NK-92 treated with Interleukin-12 subunit alpha and Interleukin-12 subunit beta, amount 100 ng/mL, for 24 hours (cell line): ENCODE results near the gene CNGA2.

ENCODE experiments used
- DNase-seq: peaks from one replicate; lab custom pipeline; 2025; lab: John Stamatoyannopoulos, UW

Gene CNGA2

DNA sequence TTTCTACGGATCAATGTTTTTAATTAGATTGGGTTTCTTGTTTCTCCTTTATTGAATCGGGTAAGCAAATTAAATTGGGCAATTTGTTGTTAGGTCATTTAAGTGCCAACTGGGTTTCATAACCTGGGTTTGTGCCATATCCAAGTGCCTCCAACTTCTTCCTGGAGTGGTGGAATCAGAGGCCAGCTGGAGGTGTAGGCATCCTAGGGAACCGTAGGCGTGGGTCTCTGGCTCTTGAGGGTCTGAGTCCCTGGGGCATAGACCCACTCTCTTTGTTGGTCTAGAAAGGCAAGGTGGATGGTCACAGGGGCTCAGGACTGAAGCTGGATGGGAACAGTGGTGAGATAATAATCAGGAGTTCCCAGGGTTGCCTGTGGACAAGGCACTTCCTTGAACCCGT lies 18.3 kb downstream of the CNGA2 start:
- no peak for DNase-seq

DNA sequence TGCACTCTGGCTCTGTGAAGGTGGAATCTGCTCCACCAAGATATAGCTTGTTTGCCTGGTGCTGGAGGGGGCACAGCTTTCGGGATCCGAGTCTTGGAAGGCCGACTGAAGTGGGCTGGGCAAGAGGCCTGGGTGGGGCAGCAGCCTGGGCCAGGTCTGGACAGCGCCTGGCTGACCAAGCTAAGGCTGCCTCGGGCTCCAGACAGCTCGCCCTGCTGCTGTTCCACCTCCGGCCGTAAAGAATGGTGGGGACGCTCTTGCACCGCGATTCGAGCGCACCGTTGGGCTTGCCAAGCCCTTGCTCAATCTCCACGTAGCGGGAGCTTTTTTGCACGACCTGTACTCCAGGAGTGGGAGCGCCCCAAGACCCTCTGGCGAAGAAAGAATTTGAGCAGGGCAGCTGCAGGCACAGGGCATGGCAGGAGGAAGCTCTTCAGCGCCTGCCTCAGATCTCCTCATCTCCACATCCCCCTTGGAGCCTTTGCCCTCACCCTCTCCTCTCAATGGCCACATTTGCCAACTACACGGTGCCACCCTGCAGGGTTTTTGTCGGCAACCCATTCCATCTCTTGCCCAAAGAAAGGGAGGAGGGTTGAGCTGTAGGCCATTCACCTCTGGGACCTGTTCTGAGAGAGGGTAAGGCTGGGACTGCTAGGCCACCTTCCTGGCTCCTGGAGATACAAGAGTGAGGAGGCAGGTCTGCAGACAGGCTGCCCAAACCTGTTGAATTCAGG lies 18.9 kb downstream of the CNGA2 start:
- no peak for DNase-seq

DNA sequence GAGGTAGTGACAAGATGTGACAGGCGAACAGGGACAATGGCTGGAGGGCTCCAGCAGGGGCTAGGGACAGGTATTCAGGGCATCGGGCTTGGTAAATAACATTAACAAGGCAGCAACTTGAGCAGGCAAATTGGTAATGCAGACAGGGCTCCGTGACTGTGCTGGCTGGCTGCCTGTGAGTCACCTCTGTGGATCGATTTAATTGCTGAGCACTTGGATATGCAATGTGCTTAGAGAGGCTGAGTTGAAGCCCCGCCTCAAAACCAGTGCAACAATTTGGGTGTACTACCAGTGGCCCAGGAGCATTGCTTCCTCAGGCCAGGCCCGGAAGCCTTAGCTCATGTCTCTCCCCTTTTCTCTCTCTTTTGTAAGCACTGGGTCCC lies 19.5 kb downstream of the CNGA2 start:
- DNase-seq: no peak

- DNase-seq: no peak
Measured at GRCh38 chrX:151754641-151755215, 20.2 kb downstream of the CNGA2 start.

GRCh38 chrX:151759041-151759708 lies 24.6 kb downstream of the CNGA2 start:
- no peak for DNase-seq

- DNase-seq: no peak
Measured at GRCh38 chrX:151762802-151763201, 28.3 kb downstream of the CNGA2 start.

- DNase-seq: no peak
Measured at GRCh38 chrX:151763711-151764110, 29.2 kb downstream of the CNGA2 start.

DNA sequence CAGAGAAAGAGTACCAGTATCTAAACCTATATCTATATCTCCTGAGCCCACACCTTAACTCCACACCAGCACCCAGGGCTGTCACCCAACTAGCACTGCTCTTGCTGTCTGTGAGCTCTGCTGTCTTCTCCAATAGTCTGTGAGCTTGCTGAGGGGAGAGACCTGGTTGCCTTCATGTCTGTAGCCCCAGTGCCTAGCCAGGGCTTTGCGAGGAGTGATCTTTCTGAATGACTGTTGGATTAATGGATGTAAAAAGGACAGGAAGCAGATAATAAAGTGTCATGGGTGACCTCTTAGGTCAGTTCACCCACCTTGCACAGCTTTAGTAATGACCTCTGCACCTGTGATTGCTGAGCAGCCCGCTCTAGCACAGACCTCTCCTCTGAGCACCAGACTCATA lies 30.5 kb downstream of the CNGA2 start:
- DNase-seq: no peak

- no peak for DNase-seq
Measured at GRCh38 chrX:151771726-151772125, 37.2 kb downstream of the CNGA2 start.

DNA sequence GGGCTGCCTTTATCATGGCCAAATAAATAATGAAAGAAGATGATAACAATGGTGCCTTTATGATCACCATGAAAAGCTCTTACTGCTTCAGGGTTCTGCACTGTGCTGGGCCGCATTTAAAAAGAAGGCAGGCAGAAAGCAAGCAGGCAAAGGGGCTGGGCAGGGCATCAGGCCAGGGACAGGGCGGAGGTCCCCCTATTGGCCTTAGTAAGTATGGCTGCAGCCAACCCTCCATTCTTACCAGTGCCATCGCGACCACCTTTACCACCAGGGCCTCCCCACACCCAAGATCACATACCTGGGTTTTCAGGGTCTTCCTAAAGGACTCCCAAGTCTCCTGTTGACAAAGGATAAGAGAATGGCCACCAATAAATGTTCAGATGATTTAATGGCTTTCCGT lies 38.9 kb downstream of the CNGA2 start:
- no peak for DNase-seq

DNA sequence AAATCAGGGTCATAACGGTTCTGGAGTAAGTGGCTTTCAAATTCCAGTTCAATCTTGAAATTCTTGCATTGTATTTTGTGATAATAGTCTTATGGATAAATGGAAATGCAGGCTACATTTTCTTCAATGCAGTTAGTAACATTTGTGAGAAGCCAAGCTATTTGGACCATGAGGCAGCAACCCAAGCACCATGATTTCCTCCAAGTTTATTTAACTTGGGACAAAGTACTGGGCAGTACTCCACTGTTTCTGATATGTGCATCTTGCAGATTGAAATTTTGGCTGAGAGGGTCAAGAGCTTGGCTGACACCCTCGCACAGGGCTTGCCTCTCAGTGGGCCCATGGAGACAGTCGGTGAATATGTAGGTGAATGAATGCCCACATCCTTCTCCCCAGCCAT lies 39.9 kb downstream of the CNGA2 start:
- DNase-seq: no peak

GRCh38 chrX:151776181-151776731 lies 41.7 kb downstream of the CNGA2 start:
- DNase-seq: no peak

DNA sequence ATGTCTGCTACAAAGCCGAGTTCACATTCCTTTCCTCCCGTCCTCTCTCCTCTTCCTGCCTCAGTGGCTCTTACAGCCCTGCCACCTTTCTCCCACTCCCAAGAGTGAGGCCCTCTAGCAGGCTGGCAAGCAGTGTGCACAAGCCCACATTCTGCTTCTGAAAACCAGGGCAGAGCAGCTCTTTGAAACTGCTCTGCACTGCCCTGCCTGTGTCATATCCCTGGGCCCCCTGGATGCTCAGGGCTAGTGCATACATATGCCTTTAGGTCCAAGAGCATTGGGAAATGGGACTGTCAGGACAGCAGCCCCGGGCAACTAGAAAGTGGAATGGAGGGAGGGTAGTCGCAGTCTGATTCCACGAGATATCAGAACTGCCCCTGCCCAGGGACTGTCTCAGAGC lies 42.4 kb downstream of the CNGA2 start:
- DNase-seq: no peak

- no peak for DNase-seq
Measured at GRCh38 chrX:151779258-151779657, 44.7 kb downstream of the CNGA2 start.

GRCh38 chrX:151780621-151781020 lies 46.1 kb downstream of the CNGA2 start:
- no peak for DNase-seq

DNA sequence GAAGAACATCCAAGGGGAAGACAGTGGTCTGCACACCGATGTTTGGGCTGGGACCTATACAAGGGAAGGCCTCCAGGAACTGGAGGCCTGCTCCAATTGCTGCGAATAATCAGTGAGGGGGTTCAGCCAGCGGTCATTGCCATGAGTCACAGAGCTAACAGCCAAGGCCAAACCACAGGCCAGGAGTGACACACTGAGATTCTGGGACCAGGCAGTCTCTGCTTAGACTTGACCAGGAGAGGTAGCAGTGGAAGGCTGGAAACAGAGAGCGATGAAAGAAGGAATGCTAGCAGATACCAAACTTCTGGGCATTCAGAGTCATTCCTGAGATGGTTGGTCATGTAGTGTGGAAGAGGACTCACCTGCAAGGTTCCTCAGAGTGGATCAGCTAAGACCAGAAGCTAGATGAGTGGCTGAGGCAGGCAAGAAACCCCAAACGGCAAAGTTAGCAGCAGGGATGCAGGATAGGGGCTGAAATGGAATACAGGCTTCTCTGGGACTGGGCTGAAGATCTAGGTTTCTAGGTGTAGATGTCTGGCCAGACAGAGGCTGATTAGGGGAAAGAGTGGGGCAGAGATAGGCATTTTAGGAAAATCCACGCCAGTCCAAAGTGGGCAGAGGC lies 54.7 kb downstream of the CNGA2 start:
- no peak for DNase-seq

DNA sequence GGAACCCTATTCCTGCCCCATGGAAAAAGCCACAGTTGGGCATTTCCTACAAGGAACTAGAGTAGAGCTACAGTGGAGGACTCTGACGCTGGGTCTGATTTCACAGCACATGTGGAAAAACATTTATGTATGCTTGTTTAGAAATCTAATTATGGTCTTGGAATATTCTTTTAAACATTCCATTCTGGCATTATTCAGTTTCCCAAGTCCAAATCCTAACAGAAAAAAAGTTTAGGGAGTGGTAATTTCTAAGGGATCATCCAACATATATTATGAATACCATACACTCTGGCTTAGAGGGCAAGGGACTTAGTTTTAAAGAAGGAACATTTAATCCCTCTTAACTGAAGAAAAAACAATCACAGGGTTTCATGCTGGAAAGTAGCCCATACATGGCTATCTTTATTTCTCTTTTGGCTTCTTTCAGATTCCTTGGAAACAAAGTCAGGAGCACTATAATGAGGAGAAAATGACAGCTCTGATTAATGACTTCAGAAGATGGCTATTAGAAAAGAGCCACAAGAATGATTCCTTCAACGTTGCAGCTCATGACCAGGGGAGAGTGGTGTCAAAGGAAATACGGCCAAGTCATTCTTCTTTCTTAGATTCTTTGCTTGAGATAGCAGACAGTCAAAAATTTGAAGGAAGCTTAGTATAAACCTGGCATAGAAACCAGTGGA lies 56.1 kb downstream of the CNGA2 start:
- DNase-seq: no peak

DNA sequence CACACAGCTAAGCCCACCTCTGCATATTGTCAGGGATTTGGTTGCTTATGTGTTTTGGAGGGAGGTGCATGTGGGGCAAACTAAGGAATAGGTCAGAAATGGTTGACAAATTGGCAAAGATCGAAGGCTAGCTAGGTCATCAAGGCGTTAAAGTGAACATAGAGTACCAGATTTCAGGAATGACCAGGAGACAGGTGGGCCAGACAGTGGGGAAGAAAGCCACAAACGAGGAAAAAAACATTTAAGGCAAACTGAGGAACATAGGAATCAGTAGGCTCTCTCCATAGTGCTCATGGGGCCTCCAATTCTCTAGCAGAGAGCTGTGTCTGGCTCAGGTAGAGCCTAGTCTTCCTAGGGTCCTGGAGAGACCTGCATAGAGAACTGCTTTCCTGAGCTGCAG lies 57.4 kb downstream of the CNGA2 start:
- DNase-seq: no peak

DNA sequence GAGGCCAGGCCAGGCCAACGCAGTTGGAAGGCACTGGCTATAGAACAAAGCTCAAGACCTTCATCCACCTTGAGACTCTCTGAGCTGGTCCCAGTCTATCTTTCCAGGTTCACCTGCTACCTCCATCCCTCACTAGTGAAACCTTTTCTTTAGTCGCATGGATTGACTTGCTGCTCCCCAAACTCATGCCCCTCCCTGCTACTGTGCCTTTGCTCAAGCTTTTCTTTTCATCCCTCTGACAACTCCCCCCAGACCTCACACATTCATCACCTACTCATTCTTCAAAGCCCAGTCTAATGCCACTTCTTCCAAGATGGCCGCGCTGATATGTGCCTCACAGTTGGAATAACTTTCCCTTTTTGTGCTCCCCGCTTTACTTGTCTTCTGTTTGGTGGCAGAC lies 58.0 kb downstream of the CNGA2 start:
- no peak for DNase-seq

DNA sequence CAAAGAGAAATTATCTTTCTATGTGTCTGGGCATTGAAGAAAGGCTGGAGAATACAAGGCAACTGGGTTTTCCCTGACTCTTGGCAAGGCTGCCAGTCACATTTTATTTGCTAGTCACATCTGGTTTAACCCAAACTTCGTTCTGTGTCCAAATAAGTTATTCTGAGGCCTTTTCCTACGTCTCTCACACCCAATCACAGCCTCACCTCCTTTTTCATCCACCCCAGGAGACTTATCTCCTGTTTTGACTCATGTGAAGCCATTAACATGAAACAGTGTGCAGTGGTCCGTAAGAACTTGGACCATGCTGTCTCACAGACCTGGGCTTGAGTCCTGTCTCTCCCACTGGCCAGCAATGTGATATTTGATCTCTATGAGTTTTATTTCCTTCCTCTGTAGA lies 59.3 kb downstream of the CNGA2 start:
- no peak for DNase-seq
